Measurements from ENCODE around the gene TERT.
"Not testable (repeated sequence)": the region's sequence is repeated elsewhere in the genome, so short reads cannot be mapped to it uniquely, and the experiment has no call there.

The TERT gene

DNA sequence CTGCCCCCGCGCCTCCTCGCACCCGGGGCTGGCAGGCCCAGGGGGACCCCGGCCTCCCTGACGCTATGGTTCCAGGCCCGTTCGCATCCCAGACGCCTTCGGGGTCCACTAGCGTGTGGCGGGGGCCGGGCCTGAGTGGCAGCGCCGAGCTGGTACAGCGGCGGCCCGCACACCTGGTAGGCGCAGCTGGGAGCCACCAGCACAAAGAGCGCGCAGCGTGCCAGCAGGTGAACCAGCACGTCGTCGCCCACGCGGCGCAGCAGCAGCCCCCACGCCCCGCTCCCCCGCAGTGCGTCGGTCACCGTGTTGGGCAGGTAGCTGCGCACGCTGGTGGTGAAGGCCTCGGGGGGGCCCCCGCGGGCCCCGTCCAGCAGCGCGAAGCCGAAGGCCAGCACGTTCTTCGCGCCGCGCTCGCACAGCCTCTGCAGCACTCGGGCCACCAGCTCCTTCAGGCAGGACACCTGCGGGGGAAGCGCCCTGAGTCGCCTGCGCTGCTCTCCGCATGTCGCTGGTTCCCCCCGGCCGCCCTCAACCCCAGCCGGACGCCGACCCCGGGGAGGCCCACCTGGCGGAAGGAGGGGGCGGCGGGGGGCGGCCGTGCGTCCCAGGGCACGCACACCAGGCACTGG is 548 bp downstream of the TERT start:
- no peak for DNase-seq (ENCODE audit: low read depth)

- no peak for DNase-seq (ENCODE audit: low read depth)
Measured at GRCh38 chr5:1293416-1294205, 1.3 kb downstream of the TERT start.

DNA sequence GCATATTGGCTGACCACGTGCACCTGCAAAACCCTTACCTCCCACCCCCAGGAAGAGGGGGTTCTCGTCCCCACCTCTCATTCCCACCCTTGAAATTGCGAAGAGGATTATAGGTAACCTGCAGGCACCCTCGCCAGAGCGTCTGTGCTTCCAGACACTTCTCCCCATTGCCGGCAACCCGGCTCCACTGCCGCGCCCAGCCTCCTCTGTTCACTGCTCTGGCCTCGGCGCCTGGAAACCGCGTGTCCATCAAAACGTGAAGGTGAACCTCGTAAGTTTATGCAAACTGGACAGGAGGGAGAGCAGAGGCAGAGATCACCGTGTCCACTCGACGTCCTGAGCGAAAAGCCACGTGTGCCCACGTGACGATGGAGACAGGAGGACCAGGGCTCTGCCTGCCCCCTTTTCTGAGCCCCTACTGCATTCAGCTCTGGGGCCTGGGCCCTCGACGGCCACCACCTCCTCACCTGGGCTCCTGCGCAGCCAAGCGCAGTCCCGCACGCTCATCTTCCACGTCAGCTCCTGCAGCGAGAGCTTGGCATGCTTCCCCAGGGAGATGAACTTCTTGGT is 1.9 kb downstream of the TERT start:
- no peak for DNase-seq (ENCODE audit: low read depth)

DNA sequence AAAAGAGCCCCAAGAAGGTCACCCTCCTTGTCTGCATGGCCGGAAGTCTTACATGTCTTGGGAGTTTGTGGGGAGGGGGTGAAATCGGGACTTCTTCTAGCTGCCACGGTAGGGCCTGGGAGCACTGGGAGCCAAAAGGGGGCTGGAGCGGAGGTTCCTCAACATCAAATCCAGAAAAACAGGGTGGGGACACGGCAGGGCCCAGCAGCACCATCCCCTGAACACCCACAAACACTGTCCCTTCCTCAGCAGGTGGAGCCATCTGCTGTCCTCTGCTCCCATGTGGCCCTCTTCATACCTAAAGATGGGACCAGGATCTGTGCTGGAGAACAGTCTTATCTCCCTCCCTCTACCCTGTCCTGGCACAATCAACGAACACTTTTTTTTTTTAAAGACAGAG is 2.7 kb downstream of the TERT start:
- DNase-seq (ENCODE audit: low read depth) = no peak

DNA sequence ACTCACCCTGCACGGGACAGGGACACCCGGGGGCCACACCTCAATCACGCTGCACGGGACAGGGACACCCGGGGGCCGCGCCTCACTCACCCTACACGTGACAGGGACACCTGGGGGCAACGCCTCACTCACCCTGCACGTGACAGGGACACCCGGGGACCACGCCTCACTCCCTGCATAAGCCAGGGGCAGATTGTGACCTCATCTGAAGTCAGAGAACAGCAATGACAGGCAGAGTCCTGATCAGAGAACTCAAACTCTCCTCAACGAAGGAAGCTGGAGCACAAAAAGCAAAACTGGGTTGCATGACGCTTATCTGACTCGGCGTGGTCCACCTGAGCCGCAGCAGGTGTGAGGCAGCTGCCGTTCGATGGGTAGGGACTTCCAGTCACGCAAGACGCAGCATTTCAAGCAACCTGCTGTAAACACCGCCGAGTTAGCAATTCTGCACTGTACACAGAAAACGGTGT is 3.2 kb downstream of the TERT start:
- DNase-seq (ENCODE audit: low read depth) = no peak

DNA sequence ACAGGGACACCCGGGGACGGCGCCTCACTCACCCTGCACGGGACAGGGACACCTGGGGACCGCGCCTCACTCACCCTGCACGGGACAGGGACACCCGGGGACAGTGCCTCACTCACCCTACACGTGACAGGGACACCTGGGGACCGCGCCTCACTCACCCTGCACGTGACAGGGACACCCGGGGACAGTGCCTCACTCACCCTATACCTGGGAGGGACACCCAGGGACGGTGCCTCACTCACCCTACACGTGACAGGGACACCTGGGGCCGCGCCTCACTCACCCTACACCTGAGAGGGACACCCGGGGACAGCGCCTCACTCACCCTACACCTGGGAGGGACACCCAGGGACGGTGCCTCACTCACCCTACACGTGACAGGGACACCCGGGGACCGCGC is 3.9 kb downstream of the TERT start:
- not testable (repeated sequence) for DNase-seq (ENCODE audit: low read depth)

GRCh38 chr5:1289559-1289958 is 5.3 kb downstream of the TERT start:
- not testable (repeated sequence) for DNase-seq (ENCODE audit: low read depth)

DNA sequence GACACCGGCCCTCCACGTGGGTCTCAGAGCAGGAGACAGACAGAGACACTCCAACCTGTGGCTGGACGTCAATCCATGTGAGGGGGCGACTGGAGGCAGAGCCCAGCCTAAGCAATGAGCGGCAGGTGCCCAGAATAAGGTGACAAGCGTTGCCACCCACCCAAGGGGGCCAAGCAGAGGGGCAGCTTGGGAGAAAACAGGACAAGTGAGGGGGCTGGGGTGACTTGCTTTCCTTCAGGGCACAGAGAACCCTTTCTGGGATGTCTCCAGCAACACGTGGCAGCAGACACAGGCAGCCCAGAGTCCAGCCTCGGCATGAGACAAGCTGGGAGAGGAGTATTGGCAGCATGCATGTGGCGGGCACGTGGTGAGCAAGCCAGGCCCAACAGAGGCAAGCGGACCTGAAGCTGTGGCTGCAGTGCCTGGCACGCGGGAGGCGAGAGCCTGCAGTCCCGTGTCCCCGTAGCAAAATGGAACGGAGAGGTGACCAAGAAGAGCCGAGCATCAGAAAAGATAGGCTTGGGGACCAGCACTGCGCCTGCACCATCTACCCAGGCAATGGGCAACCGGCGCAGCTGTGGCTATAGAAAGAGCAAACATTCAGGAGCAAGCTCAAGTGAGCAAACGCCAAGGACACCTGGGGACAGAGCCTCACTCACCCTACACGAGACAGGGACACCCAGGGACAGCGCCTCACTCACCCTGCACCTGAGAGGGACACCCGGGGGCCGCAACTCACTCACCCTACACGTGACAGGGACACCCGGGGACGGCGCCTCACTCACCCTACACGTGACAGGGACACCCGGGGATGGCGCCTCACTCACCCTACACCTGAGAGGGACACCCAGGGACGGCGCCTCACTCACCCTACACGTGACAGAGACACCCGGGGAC is 6.2 kb downstream of the TERT start:
- DNase-seq (ENCODE audit: low read depth) = no peak

DNA sequence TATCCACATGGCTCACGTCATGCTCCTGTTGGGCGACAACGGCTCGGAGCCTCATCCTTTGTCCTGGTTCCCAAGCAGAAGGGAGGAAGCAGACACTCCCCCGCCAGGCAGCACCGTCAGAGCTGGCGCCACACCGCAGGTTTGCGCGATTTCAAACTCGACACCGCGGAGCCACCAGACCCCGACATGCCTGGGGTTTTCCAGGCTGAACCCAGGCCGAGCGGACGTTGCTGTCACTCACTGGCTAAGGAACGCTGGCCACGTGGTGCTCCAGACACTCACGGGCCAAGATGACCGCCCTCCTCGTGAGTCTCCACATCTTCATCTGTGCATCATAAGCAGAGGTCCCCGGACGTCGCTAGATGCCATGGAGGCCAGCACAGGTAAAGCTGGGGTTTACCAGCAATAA is 9.0 kb downstream of the TERT start:
- no peak for DNase-seq (ENCODE audit: low read depth)

GRCh38 chr5:1285141-1285540 is 9.7 kb downstream of the TERT start:
- DNase-seq (ENCODE audit: low read depth) = no peak

- DNase-seq (ENCODE audit: low read depth) = not testable (repeated sequence)
Measured at GRCh38 chr5:1284336-1284970, 10.4 kb downstream of the TERT start.

GRCh38 chr5:1283729-1284041 is 11.2 kb downstream of the TERT start:
- DNase-seq (ENCODE audit: low read depth) = not testable (repeated sequence)

- not testable (repeated sequence) for DNase-seq (ENCODE audit: low read depth)
Measured at GRCh38 chr5:1282993-1283728, 11.7 kb downstream of the TERT start.

GRCh38 chr5:1282131-1282992 is 12.5 kb downstream of the TERT start:
- no peak for DNase-seq (ENCODE audit: low read depth)

DNA sequence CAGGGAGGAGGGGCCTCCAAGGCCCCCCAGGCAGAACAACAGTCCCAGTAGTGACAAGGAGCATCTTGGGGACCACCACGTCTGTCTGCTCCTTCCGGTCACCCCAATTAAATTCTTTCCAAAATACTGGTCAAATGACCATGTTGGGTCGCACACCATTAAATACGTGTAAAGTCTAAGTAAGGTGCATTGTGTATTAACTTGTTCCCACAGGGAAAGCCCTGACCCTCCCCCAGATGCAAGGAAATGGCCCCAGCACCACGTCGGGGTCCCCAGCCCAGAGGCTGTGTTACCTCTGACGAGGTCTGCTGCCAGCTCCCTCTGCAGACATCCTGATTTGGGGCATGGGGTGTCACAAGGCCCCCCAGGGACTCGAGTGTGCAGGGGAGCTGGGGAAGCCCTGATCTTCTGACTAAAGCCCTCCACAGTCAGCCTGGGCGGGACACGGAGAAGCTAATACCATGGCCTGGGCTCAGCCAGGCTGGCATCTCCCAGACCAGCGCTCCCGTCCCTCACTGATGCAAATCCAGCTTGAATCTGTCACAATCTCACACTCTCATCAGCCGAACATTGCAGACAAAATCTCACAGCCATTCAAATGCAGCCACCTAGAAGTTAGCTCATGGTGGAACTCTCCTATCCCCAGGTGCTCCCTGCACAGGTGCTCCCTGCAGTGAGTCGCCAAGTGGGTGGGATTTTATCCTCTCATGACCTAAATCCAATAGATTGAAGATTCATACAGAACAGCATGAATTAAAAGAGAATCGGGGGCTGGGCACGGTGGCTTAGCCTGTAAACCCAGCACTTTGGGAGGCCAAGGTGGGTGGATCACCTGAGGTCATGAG is 13.6 kb downstream of the TERT start:
- no peak for DNase-seq (ENCODE audit: low read depth)

DNA sequence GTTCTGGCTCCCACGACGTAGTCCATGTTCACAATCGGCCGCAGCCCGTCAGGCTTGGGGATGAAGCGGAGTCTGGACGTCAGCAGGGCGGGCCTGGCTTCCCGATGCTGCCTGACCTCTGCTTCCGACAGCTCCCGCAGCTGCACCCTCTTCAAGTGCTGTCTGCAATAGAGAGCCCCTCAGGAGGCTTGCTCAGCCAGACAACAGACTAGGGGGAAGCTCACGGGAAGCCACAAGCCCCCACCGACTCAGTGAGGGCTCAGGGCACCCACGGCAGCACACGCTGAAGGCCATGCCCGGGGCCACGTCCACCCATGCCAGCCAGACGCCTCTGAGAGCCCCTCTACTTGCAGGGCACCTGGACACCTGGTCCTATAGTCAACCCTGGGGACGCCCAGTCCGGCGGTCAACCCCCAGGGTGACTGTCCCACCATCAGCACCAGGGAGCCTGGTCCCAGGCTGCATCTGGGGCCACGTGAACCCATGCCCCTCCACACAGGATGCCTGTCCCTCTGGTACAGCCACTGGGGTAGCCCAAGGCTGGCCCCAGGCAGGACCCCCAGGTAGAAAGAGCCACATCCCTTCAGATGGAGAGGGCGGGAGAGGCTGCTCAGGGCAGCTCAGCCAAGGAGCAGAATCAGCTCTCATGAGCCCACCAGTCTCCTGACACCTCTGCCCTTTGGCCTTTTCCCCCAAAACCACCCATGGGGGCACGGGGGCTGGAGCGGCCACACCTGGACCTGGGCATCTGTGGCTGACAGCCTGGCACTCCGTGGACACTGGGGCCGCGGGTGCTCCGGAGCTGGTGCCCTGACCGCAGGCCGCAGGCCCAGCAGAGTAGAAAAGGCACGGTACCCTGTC is 14.5 kb downstream of the TERT start:
- DNase-seq (ENCODE audit: low read depth) = no peak

DNA sequence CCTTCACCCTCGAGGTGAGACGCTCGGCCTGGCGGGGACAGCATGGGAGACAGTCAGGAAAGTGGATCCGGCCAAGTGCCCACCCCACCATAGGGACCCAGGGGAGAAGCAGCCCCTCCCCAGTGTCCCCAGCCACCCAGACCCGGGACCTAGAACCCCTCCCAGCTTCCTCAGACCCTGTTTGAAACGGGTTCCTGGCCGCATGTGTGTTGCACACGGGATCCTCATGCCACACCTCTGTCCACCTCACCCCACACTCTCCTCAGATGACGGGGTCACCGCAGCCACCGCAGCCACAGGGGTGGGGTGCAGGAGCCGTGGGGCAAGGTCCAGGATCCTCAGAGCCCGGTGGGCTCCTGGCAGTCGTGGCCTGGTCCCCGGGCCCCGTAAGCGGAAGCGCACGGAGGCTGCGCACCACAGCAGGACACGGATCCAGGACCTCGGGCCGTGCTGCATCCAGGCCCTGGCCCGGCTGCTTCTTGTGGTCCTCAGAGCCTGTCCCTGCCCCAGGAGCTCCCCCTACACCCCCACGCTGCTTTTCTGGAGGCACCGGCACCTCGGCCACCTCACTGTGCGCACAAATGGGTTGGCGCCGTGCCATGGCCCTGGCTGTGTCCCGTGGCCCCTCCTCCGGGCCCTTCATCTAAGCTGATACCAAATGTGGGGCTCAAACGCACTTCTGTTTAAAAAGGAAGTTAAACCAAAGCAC is 15.3 kb downstream of the TERT start:
- DNase-seq (ENCODE audit: low read depth) = no peak
